ENCODE measurements around the gene QSOX2.
"Not testable (repeated sequence)": the region's sequence is repeated elsewhere in the genome, so short reads cannot be mapped to it uniquely, and the experiment has no call there.

QSOX2 gene

GRCh38 chr9:136273921-136274785, 28.5 kb upstream of the QSOX2 start:
- Histone ChIP-seq H3K27ac (ENCODE audit: low read depth, low read length) (no peak overlapping the region), H3K4me3 (ENCODE audit: low read depth, low read length) (no peak overlapping the region), H3K4me1 (ENCODE audit: control insufficient read depth, insufficient read depth, low read length, unreplicated experiment) (no peaks in the 10 kb centered on the region), H3K79me2 (ENCODE audit: control insufficient read depth, insufficient read depth, low read length, unreplicated experiment) (no peaks in the 10 kb centered on the region), H3K27me3 (ENCODE audit: insufficient read depth, low read length) (peaks cover 53% of the 10 kb centered on the region), H3K36me3 (ENCODE audit: insufficient read depth, low read length) (no peaks in the 10 kb centered on the region), H2AFZ (ENCODE audit: low read length, unreplicated experiment) (no peak overlapping the region)

- Histone ChIP-seq H3K79me2 (ENCODE audit: control insufficient read depth, insufficient read depth, low read length, unreplicated experiment) (no peaks in the 10 kb centered on the region), H2AFZ (ENCODE audit: low read length, unreplicated experiment) (no peak overlapping the region), H3K27me3 (ENCODE audit: insufficient read depth, low read length) (peaks cover 51% of the 10 kb centered on the region), H3K27ac (ENCODE audit: low read depth, low read length) (no peak overlapping the region), H3K4me1 (ENCODE audit: control insufficient read depth, insufficient read depth, low read length, unreplicated experiment) (no peaks in the 10 kb centered on the region), H3K4me3 (ENCODE audit: low read depth, low read length) (no peak overlapping the region), H3K36me3 (ENCODE audit: insufficient read depth, low read length) (no peaks in the 10 kb centered on the region)
Observed at GRCh38 chr9:136273244-136273865, 27.7 kb upstream of the QSOX2 start.

- no peaks in the 10 kb centered on the region for H3K36me3 ChIP-seq (ENCODE audit: insufficient read depth, low read length)
- no peak overlapping the region for H3K4me3 ChIP-seq (ENCODE audit: low read depth, low read length)
- no peak overlapping the region for H2AFZ ChIP-seq (ENCODE audit: low read length, unreplicated experiment)
- H3K27me3 ChIP-seq (ENCODE audit: insufficient read depth, low read length), result peaks cover 31% of the 10 kb centered on the region
- H3K4me1 ChIP-seq (ENCODE audit: control insufficient read depth, insufficient read depth, low read length, unreplicated experiment), result no peaks in the 10 kb centered on the region
- H3K27ac ChIP-seq (ENCODE audit: low read depth, low read length), result no peak overlapping the region
- no peaks in the 10 kb centered on the region for H3K79me2 ChIP-seq (ENCODE audit: control insufficient read depth, insufficient read depth, low read length, unreplicated experiment)
Observed at GRCh38 chr9:136270173-136270705, 24.6 kb upstream of the QSOX2 start.

DNA sequence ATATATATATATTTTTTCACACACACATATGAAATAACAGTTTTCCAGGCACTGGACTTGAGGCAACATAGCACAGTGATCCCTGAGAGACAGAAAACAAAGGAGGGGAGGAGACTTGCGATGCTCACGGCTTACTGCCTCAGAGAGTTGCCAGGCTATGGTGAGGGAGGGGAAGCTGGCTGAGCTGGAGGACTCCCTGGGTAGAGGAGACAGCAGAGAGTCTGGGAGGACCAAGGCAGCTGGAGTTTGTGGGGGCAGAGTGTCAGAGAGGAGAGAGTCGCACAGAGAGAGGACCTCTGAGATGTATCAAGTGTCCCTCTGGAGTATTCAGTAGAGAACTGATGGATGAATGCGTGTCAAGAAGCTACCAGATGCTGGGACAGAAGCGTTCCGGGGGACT, 23.1 kb upstream of the QSOX2 start:
- no peaks in the 10 kb centered on the region for H3K79me2 ChIP-seq (ENCODE audit: control insufficient read depth, insufficient read depth, low read length, unreplicated experiment)

DNA sequence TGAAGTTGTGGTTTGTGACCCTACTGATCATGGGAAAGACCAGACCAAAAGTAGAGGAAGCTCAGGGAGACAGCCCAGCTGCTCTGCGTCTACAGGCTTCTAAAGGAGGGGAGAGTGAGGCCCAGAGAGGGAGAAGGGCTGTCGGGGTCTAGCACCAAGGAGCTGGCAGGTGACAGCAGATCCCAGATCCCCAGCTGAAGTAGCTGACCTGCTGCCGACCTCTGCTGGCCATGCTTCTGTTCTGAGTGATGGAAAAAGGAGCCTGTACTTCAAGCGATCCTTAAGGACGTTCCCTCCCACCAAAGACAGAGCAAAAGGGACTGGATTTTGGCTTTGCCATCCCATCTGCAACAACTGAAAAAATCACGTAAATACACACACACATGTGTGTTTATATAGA, 22.7 kb upstream of the QSOX2 start:
- no peaks in the 10 kb centered on the region for H3K4me1 ChIP-seq (ENCODE audit: control insufficient read depth, insufficient read depth, low read length, unreplicated experiment)
- H3K79me2 ChIP-seq (ENCODE audit: control insufficient read depth, insufficient read depth, low read length, unreplicated experiment), result no peaks in the 10 kb centered on the region
- H2AFZ ChIP-seq (ENCODE audit: low read length, unreplicated experiment), result no peak overlapping the region
- H3K27ac ChIP-seq (ENCODE audit: low read depth, low read length), result no peak overlapping the region
- peaks cover 12% of the 10 kb centered on the region for H3K27me3 ChIP-seq (ENCODE audit: insufficient read depth, low read length)
- H3K36me3 ChIP-seq (ENCODE audit: insufficient read depth, low read length), result no peaks in the 10 kb centered on the region
- no peak overlapping the region for H3K4me3 ChIP-seq (ENCODE audit: low read depth, low read length)

More for the DNA sequence above, 23.1 kb upstream of the QSOX2 start:
- H3K4me3 ChIP-seq (ENCODE audit: low read depth, low read length), result no peak overlapping the region
- H3K36me3 ChIP-seq (ENCODE audit: insufficient read depth, low read length), result no peaks in the 10 kb centered on the region
- H3K27me3 ChIP-seq (ENCODE audit: insufficient read depth, low read length), result peaks cover 15% of the 10 kb centered on the region
- H2AFZ ChIP-seq (ENCODE audit: low read length, unreplicated experiment), result no peak overlapping the region
- no peaks in the 10 kb centered on the region for H3K4me1 ChIP-seq (ENCODE audit: control insufficient read depth, insufficient read depth, low read length, unreplicated experiment)
- no peak overlapping the region for H3K27ac ChIP-seq (ENCODE audit: low read depth, low read length)

- Histone ChIP-seq H2AFZ (ENCODE audit: low read length, unreplicated experiment) (no peak overlapping the region), H3K27me3 (ENCODE audit: insufficient read depth, low read length) (peaks cover 11% of the 10 kb centered on the region), H3K36me3 (ENCODE audit: insufficient read depth, low read length) (no peaks in the 10 kb centered on the region), H3K4me1 (ENCODE audit: control insufficient read depth, insufficient read depth, low read length, unreplicated experiment) (no peaks in the 10 kb centered on the region), H3K79me2 (ENCODE audit: control insufficient read depth, insufficient read depth, low read length, unreplicated experiment) (no peaks in the 10 kb centered on the region), H3K27ac (ENCODE audit: low read depth, low read length) (no peak overlapping the region), H3K4me3 (ENCODE audit: low read depth, low read length) (peak overlapping the region; percentile 70)
Observed at GRCh38 chr9:136267261-136268111, 21.9 kb upstream of the QSOX2 start.

DNA sequence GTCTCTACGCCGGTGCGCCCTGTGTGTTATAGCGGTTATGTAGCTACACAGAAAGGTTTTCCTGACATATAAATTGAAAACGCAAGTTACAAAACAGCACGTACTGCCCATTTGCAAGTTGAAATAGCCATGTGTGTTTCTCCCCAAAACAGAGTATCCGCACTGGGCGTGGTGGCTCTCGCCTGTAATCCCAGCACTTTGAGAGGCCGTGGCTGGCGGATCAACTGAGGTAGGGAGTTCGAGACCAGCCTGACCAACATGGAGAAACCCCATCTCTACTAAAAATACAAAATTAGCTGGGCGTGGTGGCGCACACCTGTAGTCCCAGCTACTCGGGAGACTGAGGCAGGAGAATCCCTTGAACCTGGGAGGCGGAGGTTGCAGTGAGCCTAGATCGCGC, 21.0 kb upstream of the QSOX2 start:
- not testable (repeated sequence) for H3K36me3 ChIP-seq (ENCODE audit: insufficient read depth, low read length); H3K27ac ChIP-seq (ENCODE audit: low read depth, low read length); H3K4me1 ChIP-seq (ENCODE audit: control insufficient read depth, insufficient read depth, low read length, unreplicated experiment); H2AFZ ChIP-seq (ENCODE audit: low read length, unreplicated experiment); H3K79me2 ChIP-seq (ENCODE audit: control insufficient read depth, insufficient read depth, low read length, unreplicated experiment)
- peaks cover 11% of the 10 kb centered on the region for H3K27me3 ChIP-seq (ENCODE audit: insufficient read depth, low read length)
- H3K4me3 ChIP-seq (ENCODE audit: low read depth, low read length), result peak overlapping the region; percentile 70

DNA sequence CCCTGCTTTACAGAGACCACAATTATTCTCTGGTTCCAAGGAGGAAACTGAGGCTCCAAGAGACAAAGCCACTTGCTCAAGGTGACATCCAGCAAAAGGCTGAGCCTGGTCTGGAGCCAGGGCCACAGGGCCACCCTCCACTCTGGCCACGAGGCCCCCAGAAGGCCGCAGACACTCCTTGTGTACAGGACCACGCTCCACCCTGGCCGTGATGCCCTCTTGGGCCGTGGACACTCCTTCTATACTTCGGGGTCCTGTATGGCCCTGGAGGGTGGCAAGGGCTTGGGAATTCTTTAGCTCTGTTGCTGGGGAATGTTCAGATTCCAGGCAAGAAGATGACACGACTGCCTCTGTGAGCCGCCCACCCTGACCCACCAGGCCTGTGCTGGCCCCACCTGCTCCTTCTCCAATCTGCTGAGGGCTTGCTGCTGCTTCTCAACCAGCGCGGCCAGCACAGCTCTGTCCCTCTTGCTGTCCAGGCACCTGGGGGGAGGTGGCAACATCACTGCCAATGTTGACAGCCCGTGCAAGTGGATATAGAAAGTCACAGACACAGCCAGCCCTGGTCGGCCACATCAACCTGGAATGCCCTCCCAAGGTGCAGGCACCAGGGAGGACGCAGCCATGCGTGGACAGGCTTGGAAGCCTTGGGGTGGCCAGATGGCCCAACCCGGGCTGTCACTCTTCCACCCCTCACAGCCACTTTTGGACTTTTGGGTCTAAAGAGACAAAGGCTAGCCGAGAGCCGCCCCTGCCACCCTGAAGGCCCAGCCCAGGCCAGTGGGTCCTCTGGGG, 20.1 kb upstream of the QSOX2 start:
- Histone ChIP-seq H3K27ac (ENCODE audit: low read depth, low read length) (no peak overlapping the region), H3K4me3 (ENCODE audit: low read depth, low read length) (no peak overlapping the region), H2AFZ (ENCODE audit: low read length, unreplicated experiment) (no peak overlapping the region), H3K27me3 (ENCODE audit: insufficient read depth, low read length) (peaks cover 11% of the 10 kb centered on the region), H3K79me2 (ENCODE audit: control insufficient read depth, insufficient read depth, low read length, unreplicated experiment) (no peaks in the 10 kb centered on the region), H3K4me1 (ENCODE audit: control insufficient read depth, insufficient read depth, low read length, unreplicated experiment) (no peaks in the 10 kb centered on the region), H3K36me3 (ENCODE audit: insufficient read depth, low read length) (no peaks in the 10 kb centered on the region)

DNA sequence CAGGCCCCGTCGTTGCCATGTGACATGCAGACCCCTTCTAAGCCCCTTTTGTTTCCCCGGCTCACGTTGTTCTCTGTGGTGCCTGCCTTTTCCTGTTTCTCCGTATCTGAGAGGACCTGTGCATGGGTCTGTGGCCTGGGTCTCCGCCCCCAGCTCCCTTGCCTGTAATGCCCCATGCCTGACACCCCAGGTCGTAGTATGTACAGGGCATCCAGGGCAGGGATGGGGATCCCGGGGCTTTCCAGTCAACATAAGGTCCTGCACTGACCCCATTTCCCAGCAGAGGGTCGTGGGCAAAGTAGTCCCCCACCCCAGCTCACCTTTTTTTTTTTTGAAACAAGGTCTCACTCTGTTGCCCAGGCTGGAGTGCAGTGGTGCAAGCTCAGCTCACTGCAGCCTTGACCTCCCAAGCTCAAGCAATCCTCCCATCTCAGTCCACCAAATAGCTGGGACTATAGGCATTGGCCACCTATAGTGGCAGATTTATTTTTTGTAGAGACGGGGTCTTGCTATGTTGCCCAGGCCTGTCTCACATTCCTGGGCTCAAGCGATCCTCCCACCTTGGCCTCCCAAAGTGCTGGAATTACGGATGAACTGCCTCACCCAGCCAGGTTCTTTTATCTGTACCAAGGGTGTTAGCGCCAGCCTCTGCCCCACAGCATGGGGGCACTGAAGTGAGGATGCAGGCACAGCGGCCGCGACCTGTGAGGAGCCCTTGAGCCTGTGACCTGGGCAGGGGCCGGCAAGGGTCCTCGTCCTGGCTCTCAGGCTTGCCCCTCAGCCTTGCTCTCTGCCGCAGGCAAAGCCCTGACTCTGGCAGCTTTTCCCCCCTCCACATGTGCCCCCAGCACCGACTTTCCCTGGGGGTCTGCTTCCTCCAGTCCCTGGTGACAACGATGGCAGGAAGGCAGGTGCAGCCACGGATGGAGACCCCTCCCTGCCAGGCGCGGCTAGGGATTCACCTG, 19.1 kb upstream of the QSOX2 start:
- H3K36me3 ChIP-seq (ENCODE audit: insufficient read depth, low read length), result no peaks in the 10 kb centered on the region
- H2AFZ ChIP-seq (ENCODE audit: low read length, unreplicated experiment), result no peak overlapping the region
- H3K27ac ChIP-seq (ENCODE audit: low read depth, low read length), result no peak overlapping the region
- H3K27me3 ChIP-seq (ENCODE audit: insufficient read depth, low read length), result peaks cover 8% of the 10 kb centered on the region
- no peak overlapping the region for H3K4me3 ChIP-seq (ENCODE audit: low read depth, low read length)
- H3K4me1 ChIP-seq (ENCODE audit: control insufficient read depth, insufficient read depth, low read length, unreplicated experiment), result no peaks in the 10 kb centered on the region
- no peaks in the 10 kb centered on the region for H3K79me2 ChIP-seq (ENCODE audit: control insufficient read depth, insufficient read depth, low read length, unreplicated experiment)

All from ACC112 (cell line).